ENCODE data around the gene SPATS2. TPM values are rescaled to one million over a fixed set of nuclear protein-coding genes. Genes with fewer than 3 reads are reported as not detected.

The SPATS2 gene
- total and polyA plus RNA-seq, 11 donors, result 3.0 to 9.1 (median 5.7) TPM

DNA sequence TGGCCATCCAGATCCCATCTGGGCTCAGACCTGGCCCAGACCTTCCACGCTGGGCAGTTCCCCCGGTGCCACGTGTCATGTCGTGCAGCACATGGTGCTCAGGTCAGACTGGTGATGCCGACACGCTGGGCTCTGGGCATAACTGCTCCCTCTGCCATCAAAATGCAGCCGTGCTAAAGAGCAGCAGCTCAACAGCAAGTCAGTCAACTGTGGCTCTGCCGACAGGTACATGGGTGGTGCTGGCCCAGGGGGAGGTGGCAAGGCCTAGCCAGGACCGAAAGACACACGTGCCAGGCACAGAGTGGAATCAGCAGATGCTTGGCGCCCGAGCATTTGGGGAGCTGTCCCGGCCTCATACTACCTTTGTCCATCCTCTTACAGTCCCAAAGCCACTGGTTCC lies 199.1 kb downstream of the SPATS2 start:
- H3K4me1 ChIP-seq, result peaks cover 0 to 62% (median 43%) of the 10 kb centered on the region in 12 donors
- peak overlapping the region in 7 of 12 donors; percentile 68 to 99 (median 82) for H3K4me3 ChIP-seq
- intact Hi-C loops (cut with DNase I), result no loop called here
- peaks cover 0 to 41% (median 37%) of the 10 kb centered on the region in 9 donors for H3K36me3 ChIP-seq
- no peaks in the 10 kb centered on the region for H3K27me3 ChIP-seq
- 73 to 94% (median 91%) methylated on average over 12 to 13 of the region's 13 CpGs for WGBS, 4 donors
- ATAC-seq (no peak), DNase-seq (peak in 1 of 5 donors; percentile 25)
- TF ChIP-seq POLR2A (IDR thresholded peaks at IDR 0.05), result no peak
- TF ChIP-seq, protein P1, sequence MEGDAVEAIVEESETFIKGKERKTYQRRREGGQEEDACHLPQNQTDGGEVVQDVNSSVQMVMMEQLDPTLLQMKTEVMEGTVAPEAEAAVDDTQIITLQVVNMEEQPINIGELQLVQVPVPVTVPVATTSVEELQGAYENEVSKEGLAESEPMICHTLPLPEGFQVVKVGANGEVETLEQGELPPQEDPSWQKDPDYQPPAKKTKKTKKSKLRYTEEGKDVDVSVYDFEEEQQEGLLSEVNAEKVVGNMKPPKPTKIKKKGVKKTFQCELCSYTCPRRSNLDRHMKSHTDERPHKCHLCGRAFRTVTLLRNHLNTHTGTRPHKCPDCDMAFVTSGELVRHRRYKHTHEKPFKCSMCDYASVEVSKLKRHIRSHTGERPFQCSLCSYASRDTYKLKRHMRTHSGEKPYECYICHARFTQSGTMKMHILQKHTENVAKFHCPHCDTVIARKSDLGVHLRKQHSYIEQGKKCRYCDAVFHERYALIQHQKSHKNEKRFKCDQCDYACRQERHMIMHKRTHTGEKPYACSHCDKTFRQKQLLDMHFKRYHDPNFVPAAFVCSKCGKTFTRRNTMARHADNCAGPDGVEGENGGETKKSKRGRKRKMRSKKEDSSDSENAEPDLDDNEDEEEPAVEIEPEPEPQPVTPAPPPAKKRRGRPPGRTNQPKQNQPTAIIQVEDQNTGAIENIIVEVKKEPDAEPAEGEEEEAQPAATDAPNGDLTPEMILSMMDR (IDR thresholded peaks at IDR 0.05), result no peak
- H3K9me3 ChIP-seq, result no peaks in the 10 kb centered on the region
- peak overlapping the region; percentile 80 to 98 (median 94) for H3K27ac ChIP-seq

DNA sequence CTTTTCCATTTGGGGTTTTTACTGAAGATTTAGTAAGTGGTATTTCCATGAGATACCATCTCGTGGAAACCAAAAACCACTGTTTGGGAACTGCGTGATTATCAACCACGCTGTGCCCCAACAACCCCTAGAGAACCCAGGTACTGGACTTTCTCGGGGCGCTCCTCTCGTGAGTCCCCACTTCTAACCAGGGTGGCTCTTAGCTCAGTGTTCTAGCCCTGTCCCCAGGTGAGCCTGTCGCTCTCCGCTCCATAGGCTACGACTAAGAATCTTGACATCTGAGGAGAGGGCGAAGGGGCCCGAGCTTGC lies 200.0 kb downstream of the SPATS2 start:
- ATAC-seq (peak in 3 of 4 donors; percentile 1 to 5 (median 1)), DNase-seq (no peak)
- Histone ChIP-seq H3K9me3 (no peaks in the 10 kb centered on the region), H3K36me3 (peaks cover 0 to 32% (median 28%) of the 10 kb centered on the region in 9 donors), H3K4me3 (peak overlapping the region; percentile 50 to 99 (median 82)), H3K27ac (peak overlapping the region; percentile 61 to 98 (median 94)), H3K27me3 (no peaks in the 10 kb centered on the region), H3K4me1 (peaks cover 0 to 62% (median 43%) of the 10 kb centered on the region in 12 donors)
- TF ChIP-seq, protein P1 (IDR thresholded peaks at IDR 0.05), result no peak
- TF ChIP-seq POLR2A (IDR thresholded peaks at IDR 0.05), result no peak
- 5 to 9% (median 6%) methylated on average over 11 of the region's 11 CpGs for WGBS, 4 donors
- intact Hi-C loops (cut with DNase I), result no loop called here

DNA sequence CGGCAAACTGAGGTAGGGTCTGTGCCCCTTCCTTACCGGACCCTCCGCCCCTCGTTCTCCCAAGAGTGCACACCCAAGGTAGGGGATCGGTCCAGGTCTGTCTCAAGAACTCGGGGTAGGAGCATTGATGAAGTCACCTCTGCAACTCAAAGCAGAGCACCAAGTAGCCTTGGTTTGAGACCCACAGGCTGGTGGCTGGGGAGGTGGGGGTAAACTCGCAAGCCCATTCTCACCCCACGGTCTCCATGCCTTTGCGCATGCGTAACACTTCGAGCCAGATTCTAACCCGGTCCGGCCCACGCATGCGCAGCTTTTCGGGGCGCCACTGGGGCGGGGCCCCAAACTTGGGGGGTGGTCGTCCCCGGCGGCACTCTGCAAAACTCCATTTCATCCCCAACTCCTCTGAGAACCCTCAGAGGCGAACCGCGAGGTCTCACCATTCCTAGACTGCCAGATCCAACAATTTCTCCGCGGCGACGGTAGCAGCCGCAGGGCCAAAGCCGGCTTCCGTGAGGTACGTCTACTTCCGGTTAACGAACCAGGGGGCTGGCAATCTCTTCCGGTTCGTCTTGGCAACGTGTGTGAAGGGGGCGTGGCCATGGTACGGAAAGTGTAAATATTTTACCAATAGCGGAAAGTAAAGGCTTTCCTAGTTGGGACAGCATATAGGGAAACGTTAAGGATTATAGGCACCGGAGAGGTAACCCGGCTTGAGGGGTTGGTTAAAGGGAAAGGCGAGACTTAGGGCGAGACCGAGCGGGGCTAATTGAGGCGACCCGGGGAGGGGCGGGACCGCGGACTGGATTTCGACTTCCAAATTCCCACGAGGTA lies 200.6 kb downstream of the SPATS2 start, which contains the start of gene MCRS1:
MCRS1 (minus strand) TSS at position 532 of the 831 bp plus-strand sequence. CDS start 1,411 bp downstream, outside the sequence.
- H3K4me3 ChIP-seq, result peak within 1 kb of the TSS; percentile 50 to 99 (median 82)
- H3K27ac ChIP-seq, result peak within 1 kb of the TSS; percentile 61 to 98 (median 94)
- ATAC-seq, result peak; percentile 65 to 89 (median 79)
- 0 to 1% (median 0%) methylated on average over 45 to 54 of the region's 54 CpGs for WGBS, 4 donors
- H3K4me1 ChIP-seq, result peaks cover 0 to 62% (median 43%) of the 10 kb centered on the region in 12 donors
- no peaks in the 10 kb centered on the region for H3K27me3 ChIP-seq
- DNase-seq, result peak; percentile 88 to 92 (median 90)
- TF ChIP-seq, protein P1 (IDR thresholded peaks at IDR 0.05), result no peak
- peak in 1 of 2 donors; percentile 65 for TF ChIP-seq POLR2A (IDR thresholded peaks at IDR 0.05)
- no peaks in the 10 kb centered on the region for H3K9me3 ChIP-seq
- peaks cover 0 to 26% (median 22%) of the 10 kb centered on the region in 9 donors for H3K36me3 ChIP-seq
- intact Hi-C loops (cut with DNase I), result loop anchor here in 1 of 10 donors (1.0 kb wide), 1 partner anchor 55 kb away; the partner anchor contains the start of gene PRPF40B

All from heart left ventricle (tissue), 16 donors.